Fibroblast of pulmonary artery (primary cell): ENCODE data around the gene PDE4D.
A peak's percentile ranks its signal among the peaks of the same experiment; 100 is the strongest.

Experiments
- DNase-seq: peaks from one replicate; pipeline ENCODE4 v3.0.0-alpha.2; 2010; ENCODE audit warnings: low read depth
- H3K4me3 ChIP-seq: replicated peaks from 2 replicates; pipeline ENCODE4 v1.5.1; 2011; ENCODE audit warnings: low read depth, mild to moderate bottlenecking, control low read depth, low read length, moderate library complexity
- CTCF ChIP-seq: IDR thresholded peaks from 2 replicates; pipeline ENCODE4 v1.5.1; 2011; ENCODE audit warnings: mild to moderate bottlenecking, control low read depth, low read length, inconsistent platforms; ENCODE audit errors: missing control alignments

Gene PDE4D

GRCh38 chr5:59485107-59485506 is 408.4 kb downstream of the PDE4D start:
- TF ChIP-seq CTCF, result no peak
- no peak overlapping the region for H3K4me3 ChIP-seq
- DNase-seq, result no peak

- H3K4me3 ChIP-seq, result no peak overlapping the region
- DNase-seq, result no peak
- TF ChIP-seq CTCF, result no peak
Observed at GRCh38 chr5:59484618-59485017, 408.9 kb downstream of the PDE4D start.

DNA sequence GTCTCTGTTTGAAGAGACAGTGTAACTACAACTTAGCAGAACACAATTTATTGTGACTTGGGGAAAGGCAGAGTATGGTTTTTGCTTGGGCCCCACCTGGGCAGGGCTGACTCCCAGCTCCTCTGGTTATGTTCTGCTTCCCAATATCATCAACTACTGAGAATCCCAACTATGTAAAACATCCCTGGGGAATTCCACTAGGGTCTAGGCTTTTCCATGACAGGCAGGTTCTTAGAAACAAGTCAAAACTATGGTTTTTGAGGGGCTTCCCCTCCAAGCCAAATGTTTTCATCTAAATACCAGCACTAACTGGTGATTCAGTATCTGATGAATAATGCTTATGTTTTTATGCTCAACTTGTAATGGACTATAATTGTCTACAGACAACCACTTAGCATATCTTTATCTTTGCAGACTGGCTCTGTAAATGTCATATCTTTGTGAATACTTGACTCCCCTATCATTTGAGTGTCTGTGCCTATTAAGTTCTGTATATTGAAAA is 409.5 kb downstream of the PDE4D start:
- peak; percentile 18 for DNase-seq
- no peak overlapping the region for H3K4me3 ChIP-seq
- no peak for TF ChIP-seq CTCF

DNA sequence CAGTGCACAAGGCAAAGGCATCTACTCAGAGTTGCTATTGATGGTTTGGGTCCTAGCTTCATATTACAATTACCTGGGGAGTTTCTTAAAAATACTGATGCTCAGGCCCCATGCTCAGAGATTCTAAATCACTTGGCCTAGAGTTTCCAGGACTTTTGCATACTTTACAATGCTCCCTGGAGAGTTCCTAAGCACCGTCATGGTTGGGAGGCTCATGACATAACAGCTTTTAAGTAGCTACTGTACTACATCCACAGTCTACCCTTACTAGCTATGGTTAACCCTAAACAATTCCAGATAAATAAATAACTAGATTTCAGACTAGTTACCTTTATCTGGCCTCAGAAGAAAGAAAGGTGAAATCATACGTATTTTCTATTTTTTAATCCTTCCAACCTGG is 414.4 kb downstream of the PDE4D start:
- no peak for DNase-seq
- no peak overlapping the region for H3K4me3 ChIP-seq
- TF ChIP-seq CTCF, result no peak

DNA sequence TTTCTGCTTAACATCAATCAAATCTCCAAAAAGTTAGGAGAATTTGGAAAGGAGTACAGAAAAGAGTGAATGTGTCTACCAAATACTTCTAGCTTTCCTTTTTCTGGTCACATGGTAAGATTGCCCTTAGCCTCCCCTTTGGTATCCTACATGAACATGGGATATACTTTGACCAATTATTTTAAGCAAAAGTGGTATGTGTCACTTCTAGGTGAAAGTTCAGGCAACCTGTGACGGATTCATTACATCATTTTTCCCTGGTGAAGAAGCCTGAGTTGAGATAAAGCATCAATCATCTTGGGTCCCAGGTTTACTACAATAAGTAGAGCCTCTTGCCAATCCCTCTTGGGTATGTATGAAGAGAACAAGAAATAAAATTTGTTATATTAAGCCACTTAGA is 419.2 kb downstream of the PDE4D start:
- H3K4me3 ChIP-seq, result no peak overlapping the region
- no peak for DNase-seq
- no peak for TF ChIP-seq CTCF

GRCh38 chr5:59473611-59474010 is 419.9 kb downstream of the PDE4D start:
- DNase-seq, result no peak
- no peak for TF ChIP-seq CTCF
- H3K4me3 ChIP-seq, result no peak overlapping the region

GRCh38 chr5:59471463-59471862 is 422.1 kb downstream of the PDE4D start:
- DNase-seq, result no peak
- TF ChIP-seq CTCF, result no peak
- no peak overlapping the region for H3K4me3 ChIP-seq
